ENCODE data around the gene ZFP36.

The ZFP36 gene

DNA sequence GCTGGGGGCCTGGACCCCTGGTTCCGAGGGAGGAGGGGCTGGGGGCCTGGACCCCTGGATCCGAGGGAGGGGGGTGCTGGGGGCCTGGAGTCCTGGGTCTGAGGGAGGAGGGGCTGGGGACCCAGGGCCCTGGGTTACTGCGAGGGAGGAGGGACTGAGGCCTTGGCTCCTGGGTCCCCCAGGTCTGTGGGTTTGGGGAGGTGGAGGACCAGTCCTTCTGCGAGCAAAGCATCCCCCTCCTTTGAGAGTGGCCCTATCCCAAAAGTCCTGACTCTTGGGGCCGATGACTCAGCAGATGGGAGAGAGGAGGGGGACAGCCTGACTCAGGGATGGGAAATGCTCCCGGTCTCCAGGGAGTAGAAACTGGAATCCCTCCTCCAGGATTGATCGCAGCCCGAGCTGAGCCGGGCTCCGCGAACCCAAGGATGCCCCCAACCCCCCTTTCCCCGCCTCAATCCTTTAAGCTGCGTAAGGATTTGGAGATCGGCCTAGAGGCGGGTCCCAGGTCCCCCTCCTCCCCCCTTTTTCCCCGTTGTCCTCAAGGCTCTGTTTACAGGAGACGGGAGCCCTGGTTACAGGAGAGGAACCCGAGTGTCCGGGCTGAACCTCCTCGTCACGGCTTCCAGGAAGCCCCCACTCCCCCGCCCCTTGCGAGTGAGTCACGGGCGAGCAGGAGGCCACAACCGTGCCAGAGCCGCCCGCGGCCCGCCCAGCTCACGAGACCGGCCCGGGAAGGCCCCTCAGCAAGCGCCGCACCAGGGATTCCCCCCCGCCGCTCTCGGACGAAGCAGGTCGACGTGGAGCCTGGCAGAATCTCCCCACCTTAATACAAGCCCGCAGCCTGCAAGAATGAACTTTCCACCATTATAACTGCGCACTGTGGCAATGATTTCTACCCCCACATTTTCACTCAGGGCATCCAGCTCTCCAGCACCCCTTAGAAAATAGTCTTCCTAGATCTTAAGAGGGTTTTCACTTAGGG lies 3.0 kb upstream of the ZFP36 start:
- peak overlapping the region; percentile 39 for H3K4me3 ChIP-seq (ENCODE audit: low read depth, low read length)

DNA sequence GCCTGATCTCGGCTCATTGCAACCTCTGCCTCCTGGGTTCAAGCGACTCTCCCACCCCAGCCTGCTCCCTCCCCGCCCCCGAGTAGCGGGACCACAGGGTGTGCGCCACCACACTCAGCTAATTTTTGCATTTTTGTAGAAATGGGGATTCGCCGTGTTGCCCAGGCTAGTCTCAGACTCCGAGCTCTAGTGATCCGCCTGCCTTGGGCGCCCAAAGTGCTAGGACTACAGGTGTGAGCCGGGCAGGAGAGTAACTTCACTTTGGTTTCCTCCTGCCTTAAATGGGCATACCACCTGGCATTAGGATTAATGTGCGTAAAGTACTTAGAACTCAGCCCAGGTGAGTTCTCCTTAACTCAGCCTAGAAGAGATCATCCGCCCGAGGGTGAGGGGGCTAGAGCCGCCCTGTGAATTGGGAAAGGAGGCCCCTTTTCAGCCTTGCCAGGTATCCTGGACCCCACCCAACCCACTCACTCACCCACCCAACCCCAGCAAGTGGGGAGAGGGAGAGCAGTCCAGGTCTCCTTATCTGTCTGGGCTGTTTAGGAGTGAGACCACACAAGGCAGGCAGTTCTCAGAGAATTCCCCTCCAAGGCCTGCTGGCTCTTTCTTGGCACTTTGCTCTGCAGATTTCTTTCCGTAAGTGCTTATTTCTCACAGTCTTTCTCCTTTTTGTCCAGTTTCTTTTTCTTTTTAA lies 1.2 kb upstream of the ZFP36 start:
- H3K4me3 ChIP-seq (ENCODE audit: low read depth, low read length): no peak overlapping the region

DNA sequence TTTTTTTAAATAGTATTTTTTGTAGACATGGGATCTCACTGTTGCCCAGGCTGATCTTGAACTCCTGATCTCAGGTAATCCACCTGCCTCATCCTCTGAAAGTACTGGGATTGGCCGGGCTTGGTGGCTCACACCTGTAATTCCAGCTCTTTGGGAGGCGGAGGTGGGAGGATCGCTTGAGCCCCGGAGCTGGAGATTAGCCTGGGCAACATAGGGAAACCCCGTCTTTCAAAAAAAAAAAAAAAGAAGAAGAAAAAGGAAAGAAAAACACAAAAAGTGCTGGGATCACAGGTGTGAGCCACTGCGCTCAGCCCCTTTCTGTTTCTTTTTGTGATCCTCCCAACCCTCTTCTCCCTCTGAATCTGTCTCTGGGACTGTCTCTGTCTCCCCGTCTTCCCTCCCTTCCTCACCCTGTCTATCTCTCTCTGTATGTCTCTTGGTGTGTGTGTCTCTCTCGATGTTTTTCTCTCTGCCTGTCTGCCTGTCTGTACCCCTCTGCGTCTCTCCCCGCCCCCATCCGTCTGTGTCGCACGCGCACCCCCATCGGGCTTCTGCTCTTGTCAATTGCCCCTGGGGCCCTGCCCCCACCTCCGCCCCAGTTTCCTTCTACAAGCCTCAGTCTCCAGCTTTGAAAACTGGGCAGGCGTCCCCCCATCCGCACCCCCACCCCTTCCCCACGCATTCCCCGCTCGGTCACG lies 540 bp upstream of the ZFP36 start:
- H3K4me3 ChIP-seq (ENCODE audit: low read depth, low read length): peak overlapping the region; percentile 13

- peak overlapping the region; percentile 91 for H3K4me3 ChIP-seq (ENCODE audit: low read depth, low read length)
These were observed 688 bp downstream of the ZFP36 start for GRCh38 chr19:39407410-39407659.

- H3K4me3 ChIP-seq (ENCODE audit: low read depth, low read length): peak overlapping the region; percentile 91
These were observed 1.2 kb downstream of the ZFP36 start for GRCh38 chr19:39407660-39408391.

DNA sequence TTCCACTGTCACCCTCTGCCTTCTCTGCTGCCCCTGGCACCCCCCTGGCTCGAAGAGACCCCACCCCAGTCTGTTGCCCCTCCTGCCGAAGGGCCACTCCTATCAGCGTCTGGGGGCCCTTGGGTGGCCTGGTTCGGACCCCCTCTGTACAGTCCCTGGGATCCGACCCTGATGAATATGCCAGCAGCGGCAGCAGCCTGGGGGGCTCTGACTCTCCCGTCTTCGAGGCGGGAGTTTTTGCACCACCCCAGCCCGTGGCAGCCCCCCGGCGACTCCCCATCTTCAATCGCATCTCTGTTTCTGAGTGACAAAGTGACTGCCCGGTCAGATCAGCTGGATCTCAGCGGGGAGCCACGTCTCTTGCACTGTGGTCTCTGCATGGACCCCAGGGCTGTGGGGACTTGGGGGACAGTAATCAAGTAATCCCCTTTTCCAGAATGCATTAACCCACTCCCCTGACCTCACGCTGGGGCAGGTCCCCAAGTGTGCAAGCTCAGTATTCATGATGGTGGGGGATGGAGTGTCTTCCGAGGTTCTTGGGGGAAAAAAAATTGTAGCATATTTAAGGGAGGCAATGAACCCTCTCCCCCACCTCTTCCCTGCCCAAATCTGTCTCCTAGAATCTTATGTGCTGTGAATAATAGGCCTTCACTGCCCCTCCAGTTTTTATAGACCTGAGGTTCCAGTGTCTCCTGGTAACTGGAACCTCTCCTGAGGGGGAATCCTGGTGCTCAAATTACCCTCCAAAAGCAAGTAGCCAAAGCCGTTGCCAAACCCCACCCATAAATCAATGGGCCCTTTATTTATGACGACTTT lies 2.0 kb downstream of the ZFP36 start:
- H3K4me3 ChIP-seq (ENCODE audit: low read depth, low read length): peak overlapping the region; percentile 91

- peak overlapping the region; percentile 63 for H3K4me3 ChIP-seq (ENCODE audit: low read depth, low read length)
These were observed 2.8 kb downstream of the ZFP36 start for GRCh38 chr19:39409208-39410016.

DNA sequence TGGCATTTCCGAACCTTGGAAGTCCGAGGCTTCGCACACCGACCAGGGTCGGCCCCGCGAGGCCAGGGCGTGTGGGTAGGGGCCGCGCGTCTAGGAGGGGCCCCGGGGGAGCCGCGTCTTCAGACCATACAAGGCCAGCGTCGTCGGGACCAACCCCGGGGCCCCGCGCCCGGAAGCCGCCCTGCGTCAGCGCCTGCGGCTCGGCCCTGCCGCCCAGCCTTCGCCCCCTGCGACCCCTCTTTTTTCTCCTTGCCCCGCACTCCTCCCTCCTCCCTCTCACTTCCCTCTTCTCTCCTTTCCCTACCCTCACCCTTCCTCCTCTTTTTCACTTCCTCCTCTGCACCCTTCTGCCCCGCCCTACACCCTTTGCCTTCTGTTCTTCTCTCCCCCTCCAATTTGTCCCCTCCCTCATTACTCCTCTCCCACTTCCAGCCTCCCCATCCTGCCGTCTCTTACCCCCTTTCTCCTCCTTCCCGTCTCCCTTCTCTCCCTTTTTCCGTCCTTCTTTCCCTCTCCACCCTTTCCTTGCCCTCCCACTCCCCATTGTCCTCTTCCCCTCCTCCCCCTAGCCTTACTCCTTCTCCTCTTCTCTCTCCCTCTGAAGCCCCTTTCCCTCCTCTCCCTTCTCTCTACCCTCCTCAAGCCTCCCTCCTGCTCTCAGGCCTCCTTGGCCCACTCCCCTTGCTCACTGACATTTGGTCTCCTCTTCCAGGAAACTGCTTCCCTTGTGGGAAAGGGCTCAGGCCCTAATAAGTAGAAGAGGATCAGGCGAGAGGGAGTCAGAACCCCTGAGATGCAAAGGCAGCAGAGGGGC lies 3.6 kb downstream of the ZFP36 start:
- peak overlapping the region; percentile 63 for H3K4me3 ChIP-seq (ENCODE audit: low read depth, low read length)

- no peak overlapping the region for H3K4me3 ChIP-seq (ENCODE audit: low read depth, low read length)
These were observed 4.1 kb downstream of the ZFP36 start for GRCh38 chr19:39410831-39411080.

GRCh38 chr19:39411081-39411831 lies 4.6 kb downstream of the ZFP36 start:
- H3K4me3 ChIP-seq (ENCODE audit: low read depth, low read length): peak overlapping the region; percentile 34

- peak overlapping the region; percentile 34 for H3K4me3 ChIP-seq (ENCODE audit: low read depth, low read length)
These were observed 5.1 kb downstream of the ZFP36 start for GRCh38 chr19:39411832-39412099.

DNA sequence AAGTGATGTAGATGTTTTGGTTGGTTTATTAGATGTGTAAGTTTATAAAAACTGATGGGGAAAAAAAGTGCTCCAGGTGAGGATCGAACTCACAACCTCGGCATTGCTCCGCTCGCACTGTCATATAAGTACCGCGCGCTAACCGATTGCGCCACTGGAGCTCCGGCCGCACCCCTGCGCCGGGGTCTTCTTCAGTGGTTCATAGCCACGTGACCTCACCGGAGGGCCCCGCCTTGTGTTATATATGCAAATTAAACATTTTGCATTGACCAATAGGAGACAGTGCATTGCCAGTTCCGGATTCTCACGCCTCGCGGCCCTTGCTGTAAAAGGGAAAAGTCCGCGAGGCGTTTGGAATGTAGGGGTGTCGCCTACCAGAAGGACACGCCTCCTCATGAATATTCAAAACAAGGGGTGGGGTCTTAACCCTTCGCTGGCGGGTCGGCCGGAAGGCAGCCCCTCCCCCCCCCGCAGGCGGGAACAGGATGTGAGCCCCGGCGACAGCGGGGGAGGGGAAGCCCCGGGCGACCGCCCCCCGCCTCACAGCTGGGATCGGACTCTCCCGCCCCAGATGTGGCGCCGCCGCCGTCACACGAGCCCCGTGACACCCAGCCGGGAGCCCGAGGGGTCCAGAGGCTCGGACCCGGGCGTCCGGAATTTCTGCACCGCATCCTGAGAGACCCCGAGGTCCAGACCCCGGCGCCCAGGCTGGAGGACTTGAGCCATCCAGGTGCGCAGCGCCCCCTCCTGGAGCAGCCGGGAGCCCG lies 5.6 kb downstream of the ZFP36 start, which contains the start of gene PLEKHG2:
PLEKHG2 (plus strand) TSS at position 570 of the 767 bp plus-strand sequence. CDS start 1,418 bp downstream, outside the sequence.
- peak within 1 kb of the TSS; percentile 88 for H3K4me3 ChIP-seq (ENCODE audit: low read depth, low read length)

GRCh38 chr19:39412867-39413271 lies 6.2 kb downstream of the ZFP36 start:
- peak overlapping the region; percentile 88 for H3K4me3 ChIP-seq (ENCODE audit: low read depth, low read length)

GRCh38 chr19:39413272-39413910 lies 6.7 kb downstream of the ZFP36 start:
- H3K4me3 ChIP-seq (ENCODE audit: low read depth, low read length): peak overlapping the region; percentile 88

GRCh38 chr19:39413911-39414608 lies 7.4 kb downstream of the ZFP36 start:
- peak overlapping the region; percentile 88 for H3K4me3 ChIP-seq (ENCODE audit: low read depth, low read length)

Measured in iPS-11a (cell line).